Natural killer cell treated with Interleukin-12 subunit alpha and Interleukin-12 subunit beta and Interleukin-15 and Interleukin-18, amount 100 ng/mL, for 72 hours (primary cell): ENCODE results near the gene SLC44A5. TPM values are rescaled to one million over a fixed set of nuclear protein-coding genes. Genes with fewer than 3 reads are reported as not detected.
"Not testable (repeated sequence)": the region's sequence is repeated elsewhere in the genome, so short reads cannot be mapped to it uniquely, and the experiment has no call there.

Source experiments
- ATAC-seq, 2 donors: fragments of 150-1000 bp; cut with Tn5 transposase in 1 of 2; sonication (Bioruptor Pico), chemical (Tn5 transposase) in 1 of 2; 2 replicates each; pipeline ENCODE4 v1.10.0; 2021
- DNase-seq: peaks from one replicate; pipeline ENCODE4 v3.0.0; 2022; ENCODE audit warnings: low spot score
- H3K27ac Mint-ChIP-seq, 2 donors: 1 replicate in 1 of 2; 2 replicates in 1 of 2; pipeline ENCODE4 v1.8.0; 2022; ENCODE audit warnings: mixed read lengths in 2 of 2, mild to moderate bottlenecking in 1 of 2, moderate library complexity in 1 of 2
- H3K27me3 Mint-ChIP-seq, 2 donors: 1 replicate in 1 of 2; 2 replicates in 1 of 2; pipeline ENCODE4 v1.8.0; 2022; ENCODE audit warnings: mixed read lengths in 2 of 2
- H3K36me3 Mint-ChIP-seq: one replicate; pipeline ENCODE4 v1.8.0; 2022; ENCODE audit warnings: mixed read lengths
- H3K4me1 Mint-ChIP-seq, 2 donors: 1 replicate in 1 of 2; 2 replicates in 1 of 2; pipeline ENCODE4 v1.8.0; 2022; ENCODE audit warnings: low read depth in 2 of 2, mixed read lengths in 2 of 2, mild to moderate bottlenecking in 1 of 2
- H3K4me3 Mint-ChIP-seq: one replicate; pipeline ENCODE4 v1.8.0; 2022; ENCODE audit warnings: mixed read lengths
- H3K9me3 Mint-ChIP-seq: 2 replicates; pipeline ENCODE4 v1.8.0; 2022; ENCODE audit warnings: mixed read lengths
- total RNA-seq, 2 donors: library from RNA; stranded (reverse); gene quantifications; one replicate each; pipeline ENCODE4 v1.2.3, GENCODE V29; 2022

SLC44A5 gene
- total RNA-seq, 2 donors from 2014 or later: 0.14 TPM; not detected in 1

DNA sequence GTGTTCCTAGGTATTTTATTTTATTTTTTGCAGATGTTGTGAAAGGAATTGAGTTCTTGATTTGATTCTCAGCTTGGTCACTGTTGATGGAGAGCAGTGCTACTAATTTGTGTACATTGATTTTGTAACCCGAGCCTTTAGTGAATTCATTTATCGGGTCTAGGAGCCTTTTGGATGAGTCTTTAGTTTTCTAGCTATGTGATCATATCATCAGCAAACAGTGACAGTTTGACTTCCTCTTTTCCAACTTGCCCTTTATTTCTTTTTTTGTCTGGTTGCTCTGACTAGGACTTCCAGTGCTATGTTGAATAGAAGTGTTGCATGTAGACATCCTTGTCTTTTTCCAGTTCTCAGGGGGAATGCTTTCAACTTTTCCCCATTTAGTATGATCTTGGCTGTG is 337.8 kb downstream of the SLC44A5 start:
- Mint-ChIP-seq H3K27me3 (no peaks in the 10 kb centered on the region), H3K4me3 (no peak overlapping the region), H3K27ac (no peak overlapping the region), H3K9me3 (peaks cover 15% of the 10 kb centered on the region), H3K36me3 (no peaks in the 10 kb centered on the region), H3K4me1 (no peaks in the 10 kb centered on the region)
- no peak for ATAC-seq
- DNase-seq: no peak

DNA sequence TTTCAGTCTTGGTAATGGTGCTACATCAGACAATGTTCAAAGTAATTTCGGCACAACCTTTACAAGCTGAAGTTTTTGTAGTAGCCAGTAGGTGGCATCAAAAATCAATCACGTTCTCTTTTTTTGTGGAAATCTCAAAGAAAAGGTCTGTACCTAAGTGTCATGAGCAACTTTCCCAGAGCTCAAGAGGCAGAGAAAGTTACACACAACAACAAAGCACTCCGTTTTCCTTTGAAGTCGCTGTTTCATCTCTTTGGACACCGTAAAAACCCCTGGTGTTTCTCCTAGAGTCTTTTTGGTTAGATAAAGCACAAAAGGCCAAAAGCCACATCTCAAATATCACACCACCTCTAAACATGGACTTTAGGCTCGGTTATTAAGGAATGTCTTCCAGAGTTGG is 345.1 kb downstream of the SLC44A5 start:
- no peak for ATAC-seq
- Mint-ChIP-seq H3K36me3 (peaks cover 2% of the 10 kb centered on the region), H3K4me3 (no peak overlapping the region), H3K27ac (no peak overlapping the region), H3K27me3 (no peaks in the 10 kb centered on the region), H3K4me1 (no peaks in the 10 kb centered on the region), H3K9me3 (peaks cover 3% of the 10 kb centered on the region)
- no peak for DNase-seq

GRCh38 chr1:75264112-75264511 is 346.8 kb downstream of the SLC44A5 start:
- Mint-ChIP-seq H3K4me1 (no peaks in the 10 kb centered on the region), H3K9me3 (peaks cover 6% of the 10 kb centered on the region), H3K27ac (no peak overlapping the region), H3K36me3 (peaks cover 4% of the 10 kb centered on the region), H3K27me3 (no peaks in the 10 kb centered on the region), H3K4me3 (no peak overlapping the region)
- DNase-seq: no peak
- no peak for ATAC-seq

DNA sequence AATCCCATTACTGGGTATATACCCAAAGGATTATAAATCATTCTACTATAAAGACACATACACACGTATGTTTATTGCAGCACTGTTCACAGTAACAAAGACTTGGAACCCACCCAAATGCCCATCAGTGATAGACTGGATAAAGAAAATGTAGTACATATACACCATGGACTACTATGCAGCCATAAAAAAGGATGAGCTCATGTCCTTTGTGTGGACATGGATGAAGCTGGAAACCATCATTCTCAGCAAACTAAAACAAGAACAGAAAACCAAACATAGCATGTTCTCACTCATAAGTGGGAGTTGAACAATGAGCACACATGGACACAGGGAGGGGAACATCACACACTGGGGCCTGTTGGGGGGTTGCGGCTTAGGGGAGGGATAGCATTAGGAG is 347.3 kb downstream of the SLC44A5 start:
- H3K4me1 Mint-ChIP-seq, H3K27ac Mint-ChIP-seq, ATAC-seq, DNase-seq, H3K36me3 Mint-ChIP-seq, H3K4me3 Mint-ChIP-seq, H3K27me3 Mint-ChIP-seq, H3K9me3 Mint-ChIP-seq: not testable (repeated sequence)

- ATAC-seq: not testable (repeated sequence)
Measured at GRCh38 chr1:75261946-75262345, 349.0 kb downstream of the SLC44A5 start.

GRCh38 chr1:75258351-75258750 is 352.6 kb downstream of the SLC44A5 start:
- Mint-ChIP-seq H3K4me3 (no peak overlapping the region), H3K4me1 (no peaks in the 10 kb centered on the region), H3K36me3 (peaks cover 4% of the 10 kb centered on the region), H3K27me3 (no peaks in the 10 kb centered on the region), H3K9me3 (peaks cover 8% of the 10 kb centered on the region), H3K27ac (no peak overlapping the region)
- no peak for ATAC-seq
- DNase-seq: no peak

More at GRCh38 chr1:75261946-75262345, 349.0 kb downstream of the SLC44A5 start:
- H3K36me3 Mint-ChIP-seq, DNase-seq, H3K4me1 Mint-ChIP-seq, H3K27me3 Mint-ChIP-seq, H3K27ac Mint-ChIP-seq, H3K4me3 Mint-ChIP-seq, H3K9me3 Mint-ChIP-seq: not testable (repeated sequence)

DNA sequence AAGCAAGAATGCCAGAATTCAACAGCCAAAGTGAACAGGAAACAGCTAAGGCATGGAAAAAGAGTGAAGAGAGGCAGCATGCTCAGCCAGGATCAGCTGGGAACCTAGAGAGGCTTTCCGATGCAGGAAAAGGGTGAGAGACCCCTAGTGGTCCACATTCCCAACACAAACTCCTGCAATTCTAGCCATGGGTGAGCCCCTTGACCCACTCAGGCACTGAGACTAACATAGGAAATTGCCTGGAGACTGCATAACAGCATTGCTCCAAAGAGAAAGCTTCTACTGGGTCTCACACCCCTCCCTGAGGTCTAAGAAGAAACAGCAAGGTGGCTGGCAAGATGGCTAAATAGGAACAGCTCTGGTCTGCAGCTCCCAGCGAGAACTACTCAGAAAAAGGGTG is 353.5 kb downstream of the SLC44A5 start:
- no peak overlapping the region for H3K4me3 Mint-ChIP-seq
- H3K27ac Mint-ChIP-seq: no peak overlapping the region
- H3K4me1 Mint-ChIP-seq: no peaks in the 10 kb centered on the region
- H3K27me3 Mint-ChIP-seq: no peaks in the 10 kb centered on the region
- DNase-seq (no peak), ATAC-seq (no peak)
- peaks cover 4% of the 10 kb centered on the region for H3K36me3 Mint-ChIP-seq
- peaks cover 10% of the 10 kb centered on the region for H3K9me3 Mint-ChIP-seq

DNA sequence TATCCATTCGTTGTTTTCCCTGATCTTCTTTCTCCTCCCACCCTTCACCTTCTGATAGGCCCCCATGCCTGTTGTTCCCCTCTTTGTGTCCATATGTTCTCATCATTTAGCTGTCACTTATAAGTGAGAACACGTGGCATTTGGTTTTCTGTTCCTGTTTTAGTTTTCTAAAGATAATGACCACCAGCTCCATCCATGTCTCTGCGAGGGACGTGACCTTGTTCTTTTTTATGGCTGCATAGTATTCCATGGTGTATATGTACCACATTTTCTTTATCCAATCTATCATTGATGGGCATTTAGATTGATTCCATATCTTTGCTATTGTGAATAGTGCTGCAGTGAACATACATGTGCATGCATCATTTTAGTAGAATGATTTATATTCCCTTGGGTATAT is 360.8 kb downstream of the SLC44A5 start:
- not testable (repeated sequence) for H3K4me3 Mint-ChIP-seq, H3K36me3 Mint-ChIP-seq, H3K4me1 Mint-ChIP-seq, ATAC-seq, H3K27ac Mint-ChIP-seq, H3K27me3 Mint-ChIP-seq, DNase-seq, H3K9me3 Mint-ChIP-seq

- H3K4me1 Mint-ChIP-seq: no peaks in the 10 kb centered on the region
- ATAC-seq: no peak
Measured at GRCh38 chr1:75245239-75245638, 365.7 kb downstream of the SLC44A5 start.

DNA sequence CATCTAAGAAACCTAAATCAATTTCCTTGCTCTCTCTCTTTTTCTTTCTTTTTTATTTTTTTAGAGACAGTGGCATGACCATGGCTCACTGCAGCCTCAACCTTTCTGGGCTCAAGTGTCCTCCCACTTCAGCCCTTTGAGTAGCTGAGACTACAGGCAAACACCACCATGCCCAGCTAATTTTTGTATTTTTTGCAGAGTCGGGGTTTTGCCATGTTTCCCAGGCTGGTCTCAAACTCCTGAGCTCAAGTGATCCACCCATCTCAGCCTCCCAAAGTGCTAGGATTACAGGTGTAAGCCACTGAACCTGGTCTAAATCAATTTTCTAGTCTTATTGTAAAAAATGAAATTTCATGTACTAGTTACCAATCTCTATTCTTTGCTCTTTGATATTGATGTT is 367.8 kb downstream of the SLC44A5 start:
- Mint-ChIP-seq H3K36me3 (no peaks in the 10 kb centered on the region), H3K27ac (no peak overlapping the region), H3K27me3 (no peaks in the 10 kb centered on the region), H3K9me3 (no peaks in the 10 kb centered on the region), H3K4me3 (no peak overlapping the region), H3K4me1 (no peaks in the 10 kb centered on the region)
- DNase-seq: no peak
- ATAC-seq: no peak

More at GRCh38 chr1:75245239-75245638, 365.7 kb downstream of the SLC44A5 start:
- Mint-ChIP-seq H3K27ac (no peak overlapping the region), H3K9me3 (peaks cover 2% of the 10 kb centered on the region), H3K27me3 (no peaks in the 10 kb centered on the region), H3K4me3 (no peak overlapping the region), H3K36me3 (no peaks in the 10 kb centered on the region)
- no peak for DNase-seq

GRCh38 chr1:75237316-75237715 is 373.6 kb downstream of the SLC44A5 start:
- no peaks in the 10 kb centered on the region for H3K27me3 Mint-ChIP-seq
- DNase-seq: no peak
- no peak for ATAC-seq
- no peaks in the 10 kb centered on the region for H3K36me3 Mint-ChIP-seq
- no peaks in the 10 kb centered on the region for H3K9me3 Mint-ChIP-seq
- H3K4me3 Mint-ChIP-seq: no peak overlapping the region
- H3K27ac Mint-ChIP-seq: no peak overlapping the region
- no peaks in the 10 kb centered on the region for H3K4me1 Mint-ChIP-seq

- no peak overlapping the region for H3K4me3 Mint-ChIP-seq
- DNase-seq: no peak
- no peaks in the 10 kb centered on the region for H3K9me3 Mint-ChIP-seq
- no peak overlapping the region for H3K27ac Mint-ChIP-seq
- no peaks in the 10 kb centered on the region for H3K36me3 Mint-ChIP-seq
- no peaks in the 10 kb centered on the region for H3K4me1 Mint-ChIP-seq
- no peak for ATAC-seq
- H3K27me3 Mint-ChIP-seq: no peaks in the 10 kb centered on the region
Measured at GRCh38 chr1:75234562-75234961, 376.4 kb downstream of the SLC44A5 start.

GRCh38 chr1:75233302-75233929 is 377.5 kb downstream of the SLC44A5 start:
- ATAC-seq (no peak), DNase-seq (no peak)
- H3K27ac Mint-ChIP-seq: no peak overlapping the region

GRCh38 chr1:75220072-75220471 is 390.8 kb downstream of the SLC44A5 start:
- H3K4me1 Mint-ChIP-seq: no peaks in the 10 kb centered on the region
- H3K4me3 Mint-ChIP-seq: no peak overlapping the region
- H3K36me3 Mint-ChIP-seq: no peaks in the 10 kb centered on the region
- no peak for DNase-seq
- H3K9me3 Mint-ChIP-seq: no peaks in the 10 kb centered on the region
- no peak for ATAC-seq
- no peaks in the 10 kb centered on the region for H3K27me3 Mint-ChIP-seq
- H3K27ac Mint-ChIP-seq: no peak overlapping the region

More at GRCh38 chr1:75233302-75233929, 377.5 kb downstream of the SLC44A5 start:
- H3K9me3 Mint-ChIP-seq: no peaks in the 10 kb centered on the region
- H3K27me3 Mint-ChIP-seq: no peaks in the 10 kb centered on the region
- no peak overlapping the region for H3K4me3 Mint-ChIP-seq
- no peaks in the 10 kb centered on the region for H3K36me3 Mint-ChIP-seq
- no peaks in the 10 kb centered on the region for H3K4me1 Mint-ChIP-seq

DNA sequence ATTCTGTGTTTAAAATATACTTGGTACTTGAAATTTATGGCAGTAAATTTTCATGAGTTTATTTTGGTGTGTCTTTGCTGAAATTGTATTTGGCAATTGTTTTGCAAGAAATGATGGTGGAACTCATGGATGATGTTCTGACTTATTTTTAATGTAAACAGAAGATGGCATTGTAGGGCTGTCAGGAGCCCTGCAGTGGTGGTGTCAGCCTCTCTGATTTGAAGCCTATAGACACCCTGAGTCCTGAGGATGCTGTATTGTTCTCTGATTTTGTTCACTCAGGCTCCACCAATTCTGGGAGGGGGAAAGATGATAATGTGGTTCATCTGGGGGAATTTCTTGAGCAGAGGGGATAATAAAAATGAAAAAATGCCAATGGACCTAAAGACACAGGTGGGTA is 396.9 kb downstream of the SLC44A5 start:
- H3K9me3 Mint-ChIP-seq: no peaks in the 10 kb centered on the region
- DNase-seq (no peak), ATAC-seq (no peak)
- H3K4me3 Mint-ChIP-seq: no peak overlapping the region
- H3K27ac Mint-ChIP-seq: no peak overlapping the region
- no peaks in the 10 kb centered on the region for H3K27me3 Mint-ChIP-seq
- no peaks in the 10 kb centered on the region for H3K4me1 Mint-ChIP-seq
- no peaks in the 10 kb centered on the region for H3K36me3 Mint-ChIP-seq
